MCF 10A (cell line): Measurements from ENCODE around the gene SIGLEC6. TPM values are rescaled to one million over a fixed set of nuclear protein-coding genes. Genes with fewer than 3 reads are reported as not detected.

Experiments used
- BruUV-seq: library from RNA; stranded (reverse); fragments of 400-500 nt; replicated peaks from 2 replicates; lab custom pipeline; 2021; lab: Mats Ljungman, UMichigan
- CTCF ChIA-PET: fragments of 300-600 bp; sonication (Branson Sonifier 250); formaldehyde crosslinking; extraction: SDS; loops from one replicate; lab custom pipeline; 2021; ENCODE audit warnings: antibody characterized with exemption, inconsistent platforms; lab: Yijun Ruan, JAX
- POLR2A ChIA-PET: fragments of 300-600, 350-650 bp; sonication (Branson Sonifier 250); formaldehyde crosslinking; extraction: SDS; loops from one replicate; lab custom pipeline; 2020; ENCODE audit warnings: antibody characterized with exemption, inconsistent platforms; lab: Yijun Ruan, JAX
- DNase-seq: peaks from one replicate; pipeline ENCODE4 v3.0.0-alpha.2; 2018; ENCODE audit not compliant: unreplicated experiment
- H3K27ac Mint-ChIP-seq: one replicate; pipeline ENCODE4 v1.8.0; 2022; ENCODE audit warnings: mild to moderate bottlenecking, low read depth, mixed read lengths; ENCODE audit not compliant: unreplicated experiment
- H3K27me3 Mint-ChIP-seq: one replicate; pipeline ENCODE4 v1.8.0; 2022; ENCODE audit warnings: mixed read lengths; ENCODE audit not compliant: insufficient read depth, unreplicated experiment
- H3K36me3 Mint-ChIP-seq: one replicate; pipeline ENCODE4 v1.8.0; 2022; ENCODE audit warnings: mild to moderate bottlenecking, moderate library complexity, mixed read lengths; ENCODE audit not compliant: insufficient read depth, unreplicated experiment
- H3K4me1 Mint-ChIP-seq: one replicate; pipeline ENCODE4 v1.8.0; 2022; ENCODE audit warnings: mixed read lengths; ENCODE audit not compliant: insufficient read depth, unreplicated experiment
- H3K4me3 Mint-ChIP-seq: one replicate; pipeline ENCODE4 v1.8.0; 2022; ENCODE audit warnings: mild to moderate bottlenecking, moderate library complexity, mixed read lengths; ENCODE audit not compliant: unreplicated experiment
- H3K9me3 Mint-ChIP-seq: one replicate; pipeline ENCODE4 v1.8.0; 2022; ENCODE audit warnings: mixed read lengths; ENCODE audit not compliant: unreplicated experiment
- intact Hi-C: fragments of 100-400 bp; cut with micrococcal nuclease; formaldehyde crosslinking; loops from 2 replicates; pipeline ENCODE4 v1.14.1; 2022
- total RNA-seq: library from RNA; stranded (reverse); gene quantifications from 2 replicates; pipeline ENCODE4 v1.2.3, GENCODE V29; 2022
- TF ChIP-seq, protein P1 (sequence below): fragments of 200-600 bp; IDR thresholded peaks from one replicate; pipeline ENCODE4 v1.8.0; 2022; ENCODE audit warnings: antibody characterized with exemption, mild to moderate bottlenecking; ENCODE audit not compliant: unreplicated experiment

SIGLEC6 gene
- total RNA-seq, 1 experiment from 2014 or later, result not detected

- no peaks in the 10 kb centered on the region for H3K27me3 Mint-ChIP-seq
- no peaks in the 10 kb centered on the region for H3K4me1 Mint-ChIP-seq
- H3K36me3 Mint-ChIP-seq, result no peaks in the 10 kb centered on the region
- no peak overlapping the region for H3K27ac Mint-ChIP-seq
- H3K4me3 Mint-ChIP-seq, result no peak overlapping the region
- POLR2A ChIA-PET, result no interaction called here
- no peak for DNase-seq
- no TSS peak for BruUV-seq
- intact Hi-C loops, result no loop called here
- CTCF ChIA-PET, result no interaction called here
- TF ChIP-seq, protein P1, sequence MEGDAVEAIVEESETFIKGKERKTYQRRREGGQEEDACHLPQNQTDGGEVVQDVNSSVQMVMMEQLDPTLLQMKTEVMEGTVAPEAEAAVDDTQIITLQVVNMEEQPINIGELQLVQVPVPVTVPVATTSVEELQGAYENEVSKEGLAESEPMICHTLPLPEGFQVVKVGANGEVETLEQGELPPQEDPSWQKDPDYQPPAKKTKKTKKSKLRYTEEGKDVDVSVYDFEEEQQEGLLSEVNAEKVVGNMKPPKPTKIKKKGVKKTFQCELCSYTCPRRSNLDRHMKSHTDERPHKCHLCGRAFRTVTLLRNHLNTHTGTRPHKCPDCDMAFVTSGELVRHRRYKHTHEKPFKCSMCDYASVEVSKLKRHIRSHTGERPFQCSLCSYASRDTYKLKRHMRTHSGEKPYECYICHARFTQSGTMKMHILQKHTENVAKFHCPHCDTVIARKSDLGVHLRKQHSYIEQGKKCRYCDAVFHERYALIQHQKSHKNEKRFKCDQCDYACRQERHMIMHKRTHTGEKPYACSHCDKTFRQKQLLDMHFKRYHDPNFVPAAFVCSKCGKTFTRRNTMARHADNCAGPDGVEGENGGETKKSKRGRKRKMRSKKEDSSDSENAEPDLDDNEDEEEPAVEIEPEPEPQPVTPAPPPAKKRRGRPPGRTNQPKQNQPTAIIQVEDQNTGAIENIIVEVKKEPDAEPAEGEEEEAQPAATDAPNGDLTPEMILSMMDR, result no peak
- H3K9me3 Mint-ChIP-seq, result no peaks in the 10 kb centered on the region
These were observed 28.9 kb upstream of the SIGLEC6 start for GRCh38 chr19:51560339-51560738.

DNA sequence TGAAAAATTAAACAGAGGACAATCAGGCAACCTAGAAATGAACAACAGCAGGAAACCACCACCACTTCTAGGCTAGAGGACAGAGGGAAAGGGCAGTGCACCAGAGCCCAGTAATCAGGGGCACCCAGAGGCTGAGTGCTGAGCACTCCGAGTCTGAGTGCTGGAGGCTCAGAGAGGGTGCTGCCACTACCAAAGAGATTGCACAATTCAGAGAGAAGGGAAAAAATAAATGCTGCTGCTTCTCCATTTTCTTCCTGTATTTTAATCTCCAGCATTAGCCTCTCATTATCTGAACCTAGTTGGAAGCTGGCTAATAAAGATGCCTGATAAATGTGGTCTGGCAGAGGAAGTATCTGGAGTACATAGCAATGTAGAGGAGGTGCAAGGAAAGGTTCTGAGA is 27.8 kb upstream of the SIGLEC6 start:
- Mint-ChIP-seq H3K4me3 (no peak overlapping the region), H3K36me3 (no peaks in the 10 kb centered on the region), H3K27ac (no peak overlapping the region), H3K4me1 (no peaks in the 10 kb centered on the region), H3K9me3 (no peaks in the 10 kb centered on the region), H3K27me3 (no peaks in the 10 kb centered on the region)
- TF ChIP-seq, protein P1, result no peak
- POLR2A ChIA-PET, result interaction anchor here (0.6 kb wide), 1 partner anchor 183 kb away, joined by 3 read pairs; no protein-coding TSS in a partner anchor
- BruUV-seq, result no TSS peak
- CTCF ChIA-PET, result no interaction called here
- DNase-seq, result no peak
- intact Hi-C loops, result no loop called here

DNA sequence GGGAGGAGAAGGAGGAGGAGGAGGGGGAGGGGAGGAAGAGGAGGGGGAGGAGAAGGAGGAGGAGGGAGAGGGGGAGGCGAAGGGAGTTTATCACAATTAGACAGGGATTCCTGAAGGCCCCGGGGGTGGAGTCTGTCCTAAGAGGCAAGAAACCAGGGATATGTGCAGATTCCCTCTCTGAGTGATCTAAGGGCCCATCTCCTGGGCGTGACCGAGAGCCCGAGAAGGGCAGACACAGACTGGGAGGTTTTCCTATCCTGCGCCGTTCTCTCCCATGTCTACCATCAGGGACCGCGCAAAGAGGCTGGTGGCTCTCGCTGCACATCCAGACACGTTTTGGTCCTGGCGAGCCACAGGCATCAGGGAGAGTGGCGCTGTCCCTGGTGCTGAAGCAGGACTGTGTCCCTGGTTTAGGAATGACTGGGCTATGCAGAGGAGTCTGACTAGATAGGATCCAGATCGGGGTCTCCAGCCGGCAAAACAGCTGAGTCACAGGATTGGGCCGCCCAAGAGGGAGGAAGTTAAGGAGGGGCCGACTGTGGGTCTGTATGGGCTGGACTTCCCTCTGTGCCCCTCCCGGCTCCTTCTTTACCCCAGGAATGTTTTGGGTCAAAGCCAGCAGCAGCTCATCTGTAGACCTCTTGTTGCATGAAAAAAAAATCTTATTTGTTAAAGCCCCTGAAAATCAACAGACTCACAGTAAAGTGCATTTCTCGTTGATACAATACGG is 21.7 kb upstream of the SIGLEC6 start:
- intact Hi-C loops, result no loop called here
- H3K4me1 Mint-ChIP-seq, result no peaks in the 10 kb centered on the region
- no peak overlapping the region for H3K27ac Mint-ChIP-seq
- POLR2A ChIA-PET, result no interaction called here
- H3K36me3 Mint-ChIP-seq, result no peaks in the 10 kb centered on the region
- H3K4me3 Mint-ChIP-seq, result no peak overlapping the region
- peak; percentile 59 for DNase-seq
- BruUV-seq, result no TSS peak
- peaks cover 20% of the 10 kb centered on the region for H3K9me3 Mint-ChIP-seq
- H3K27me3 Mint-ChIP-seq, result no peaks in the 10 kb centered on the region
- TF ChIP-seq, protein P1, result no peak
- CTCF ChIA-PET, result interaction anchor here (0.6 kb wide), 1 partner anchor 19 kb away, joined by 4 read pairs; no protein-coding TSS in a partner anchor

GRCh38 chr19:51552608-51552995 is 21.1 kb upstream of the SIGLEC6 start:
- intact Hi-C loops, result no loop called here
- BruUV-seq, result no TSS peak
- H3K4me3 Mint-ChIP-seq, result no peak overlapping the region

More at GRCh38 chr19:51552608-51552995, 21.1 kb upstream of the SIGLEC6 start:
- Mint-ChIP-seq H3K36me3 (no peaks in the 10 kb centered on the region), H3K9me3 (peaks cover 20% of the 10 kb centered on the region), H3K4me1 (no peaks in the 10 kb centered on the region), H3K27me3 (no peaks in the 10 kb centered on the region), H3K27ac (no peak overlapping the region)
- DNase-seq, result no peak
- ChIA-PET POLR2A (no interaction called here), CTCF (interaction anchor here (1.2 kb wide), 1 partner anchor 56 kb away, joined by 3 read pairs; no protein-coding TSS in a partner anchor)
- TF ChIP-seq, protein P1, result no peak
